Peyer's patch (tissue), 4 donors: ENCODE measurements around the gene CMKLR1.

ENCODE experiments used
- POLR2A ChIP-seq, 2 donors: fragments of 450-650 bp; IDR thresholded peaks; one replicate each; pipeline ENCODE4 v1.5.1; 2017; ENCODE audit warnings: antibody characterized with exemption in 2 of 2, mild to moderate bottlenecking in 2 of 2, moderate library complexity in 2 of 2
- TF ChIP-seq, protein P1 (sequence below), 6 experiments: fragments of 450-650 bp in 4 of 6; fragments of 200-600 bp in 2 of 6; sonication (generic) in 1 of 6; IDR thresholded peaks; one replicate each; pipeline ENCODE4 v1.5.1; 2017 to 2019; ENCODE audit warnings: antibody characterized with exemption in 6 of 6, mild to moderate bottlenecking in 3 of 6, moderate library complexity in 1 of 6

DNA sequence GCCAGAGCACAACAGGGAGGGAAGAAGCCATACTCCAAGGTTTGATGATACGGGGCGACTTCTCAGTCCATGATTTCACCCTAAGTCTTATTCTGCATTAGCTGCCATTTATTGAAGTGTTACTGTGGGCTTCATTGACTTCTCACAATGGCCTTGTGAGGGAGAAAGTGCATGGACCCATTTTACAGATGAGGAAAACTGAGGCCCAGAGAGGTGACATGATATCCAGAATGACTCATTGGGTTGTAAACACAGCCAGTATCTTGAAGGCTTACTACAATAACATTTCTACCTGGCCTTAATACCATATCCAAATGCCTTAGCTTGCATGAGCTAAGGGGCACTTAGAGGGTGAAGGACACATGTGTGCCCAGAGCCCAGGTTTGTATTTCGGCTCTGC, 100.6 kb downstream of the CMKLR1 start:
- no peak for TF ChIP-seq POLR2A (IDR thresholded peaks at IDR 0.05)
- TF ChIP-seq, protein P1, sequence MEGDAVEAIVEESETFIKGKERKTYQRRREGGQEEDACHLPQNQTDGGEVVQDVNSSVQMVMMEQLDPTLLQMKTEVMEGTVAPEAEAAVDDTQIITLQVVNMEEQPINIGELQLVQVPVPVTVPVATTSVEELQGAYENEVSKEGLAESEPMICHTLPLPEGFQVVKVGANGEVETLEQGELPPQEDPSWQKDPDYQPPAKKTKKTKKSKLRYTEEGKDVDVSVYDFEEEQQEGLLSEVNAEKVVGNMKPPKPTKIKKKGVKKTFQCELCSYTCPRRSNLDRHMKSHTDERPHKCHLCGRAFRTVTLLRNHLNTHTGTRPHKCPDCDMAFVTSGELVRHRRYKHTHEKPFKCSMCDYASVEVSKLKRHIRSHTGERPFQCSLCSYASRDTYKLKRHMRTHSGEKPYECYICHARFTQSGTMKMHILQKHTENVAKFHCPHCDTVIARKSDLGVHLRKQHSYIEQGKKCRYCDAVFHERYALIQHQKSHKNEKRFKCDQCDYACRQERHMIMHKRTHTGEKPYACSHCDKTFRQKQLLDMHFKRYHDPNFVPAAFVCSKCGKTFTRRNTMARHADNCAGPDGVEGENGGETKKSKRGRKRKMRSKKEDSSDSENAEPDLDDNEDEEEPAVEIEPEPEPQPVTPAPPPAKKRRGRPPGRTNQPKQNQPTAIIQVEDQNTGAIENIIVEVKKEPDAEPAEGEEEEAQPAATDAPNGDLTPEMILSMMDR (IDR thresholded peaks at IDR 0.05), result no peak
